Panc1 (cell line): Measurements from ENCODE around the gene MYL3. TPM values are rescaled to one million over a fixed set of nuclear protein-coding genes. Genes with fewer than 3 reads are reported as not detected.

Source experiments
- ATAC-seq: fragments of 200-7000 bp; cut with Tn5 transposase; 2 replicates; pipeline ENCODE4 v1.9.1; 2020; ENCODE audit warnings: mild to moderate bottlenecking, moderate library complexity
- BruUV-seq: library from RNA; stranded (reverse); fragments of 400-500 nt; replicated peaks from 2 replicates; lab custom pipeline; 2021; lab: Mats Ljungman, UMichigan
- CTCF ChIA-PET: fragments of 300-600 bp; sonication (Branson Sonifier 250); formaldehyde crosslinking; loops from one replicate; lab custom pipeline; 2022; ENCODE audit warnings: antibody characterized with exemption; lab: Charles Lee
- POLR2A ChIA-PET: fragments of 300-600 bp; sonication (Branson Sonifier 250); formaldehyde crosslinking; loops from one replicate; lab custom pipeline; 2022; ENCODE audit warnings: antibody characterized with exemption; lab: Charles Lee
- DNase-seq: peaks from one replicate; pipeline ENCODE4 v3.0.0-alpha.2; 2010; ENCODE audit warnings: low read depth, low spot score
- H3K27ac ChIP-seq: 2 replicates; pipeline ENCODE4 v1.5.1; 2011; ENCODE audit warnings: mild to moderate bottlenecking, low read length, inconsistent platforms
- H3K27me3 ChIP-seq: fragments of 200-500 bp; sonication (Bioruptor generic); 2 replicates; pipeline ENCODE4 v1.6.0; 2014; ENCODE audit warnings: low read length, inconsistent platforms; ENCODE audit not compliant: control insufficient read depth, insufficient read depth
- H3K36me3 ChIP-seq: fragments of 200-500 bp; sonication (Bioruptor generic); 2 replicates; pipeline ENCODE4 v1.5.1; 2014; ENCODE audit warnings: inconsistent platforms, mild to moderate bottlenecking, low read length, moderate library complexity; ENCODE audit not compliant: control insufficient read depth, insufficient read depth
- H3K4me1 ChIP-seq: 2 replicates; pipeline ENCODE4 v1.5.1; 2011; ENCODE audit warnings: inconsistent platforms, mild to moderate bottlenecking, low read length, moderate library complexity; ENCODE audit not compliant: control insufficient read depth, insufficient read depth
- H3K4me3 ChIP-seq, 2 experiments: 2 replicates each; pipeline ENCODE4 v1.5.1; 2011 to 2012; ENCODE audit warnings: low read depth in 2 of 2, low read length in 2 of 2, mild to moderate bottlenecking in 2 of 2, inconsistent platforms in 1 of 2, moderate library complexity in 1 of 2
- H3K9me3 ChIP-seq: fragments of 200-500 bp; sonication (Bioruptor generic); 2 replicates; pipeline ENCODE4 v1.5.1; 2014; ENCODE audit warnings: low read depth, mild to moderate bottlenecking, inconsistent platforms, low read length, moderate library complexity; ENCODE audit not compliant: control insufficient read depth, insufficient read depth
- CTCF ChIP-seq: fragments of 450-650 bp; IDR thresholded peaks from 2 replicates; pipeline ENCODE4 v1.5.1; 2017; ENCODE audit warnings: mild to moderate bottlenecking
- POLR2AphosphoS5 ChIP-seq: IDR thresholded peaks from 2 replicates; pipeline ENCODE4 v1.6.1; 2012; ENCODE audit warnings: mild to moderate bottlenecking, low read depth, low read length, moderate library complexity
- REST ChIP-seq, 2 experiments: IDR thresholded peaks; 2 replicates each; pipeline ENCODE4 v1.6.1; 2011 to 2012; ENCODE audit warnings: low read depth in 2 of 2, control low read depth in 1 of 2, low read length in 1 of 2, mild to moderate bottlenecking in 1 of 2, moderate library complexity in 1 of 2; ENCODE audit not compliant: insufficient read depth in 1 of 2
- SIN3A ChIP-seq: IDR thresholded peaks from 2 replicates; pipeline ENCODE4 v1.6.1; 2012; ENCODE audit warnings: low read depth, mild to moderate bottlenecking, low read length, moderate library complexity, borderline replicate concordance; ENCODE audit not compliant: insufficient read depth
- TCF7L2 ChIP-seq: IDR thresholded peaks from 2 replicates; pipeline ENCODE4 v1.6.1; 2011; ENCODE audit warnings: mild to moderate bottlenecking, low read depth, low read length, inconsistent platforms
- in situ Hi-C: cut with HindIII; loops from 2 replicates; pipeline ENCODE4 v1.10.0; 2016; ENCODE audit warnings: low sequenced_read_pairs, low pct_unique_long_range_greater_than_20kb
- intact Hi-C: fragments of 100-400 bp; cut with micrococcal nuclease; formaldehyde crosslinking; loops from one replicate; pipeline ENCODE4 v1.10.0; 2022; ENCODE audit not compliant: unreplicated experiment
- total RNA-seq: library from RNA; stranded (reverse); gene quantifications from one replicate; pipeline ENCODE4 v1.2.1, GENCODE V29; 2021; ENCODE audit not compliant: unreplicated experiment

MYL3 gene
- total RNA-seq, 1 experiment from 2014 or later = not detected

GRCh38 chr3:46888705-46889104, 25.5 kb upstream of the MYL3 start:
- in situ Hi-C loops (no loop called here), intact Hi-C loops (no loop called here)
- BruUV-seq = no TSS peak
- no peaks in the 10 kb centered on the region for H3K9me3 ChIP-seq
- peaks cover 3% of the 10 kb centered on the region; the same call in 1 of the 2 replicates for H3K4me1 ChIP-seq
- DNase-seq = no peak
- CTCF ChIA-PET = no interaction called here
- ATAC-seq = no peak
- no peak for TF ChIP-seq REST (IDR thresholded peaks at IDR 0.05; ENCODE audit: insufficient read depth in 1 of 2, low read depth in 2 of 2, low read length in 1 of 2)
- TF ChIP-seq SIN3A = no peak
- TF ChIP-seq POLR2AphosphoS5 = no peak
- no peak for TF ChIP-seq CTCF
- no peak for TF ChIP-seq TCF7L2
- no peaks in the 10 kb centered on the region for H3K27me3 ChIP-seq
- H3K36me3 ChIP-seq = no peaks in the 10 kb centered on the region
- no peak overlapping the region for H3K27ac ChIP-seq
- no peak overlapping the region for H3K4me3 ChIP-seq
- POLR2A ChIA-PET = no interaction called here

GRCh38 chr3:46887980-46888494, 24.8 kb upstream of the MYL3 start:
- Histone ChIP-seq H3K36me3 (no peaks in the 10 kb centered on the region), H3K4me3 (no peak overlapping the region), H3K27me3 (no peaks in the 10 kb centered on the region), H3K27ac (no peak overlapping the region), H3K4me1 (peaks cover 3% of the 10 kb centered on the region; the same call in 1 of the 2 replicates), H3K9me3 (no peaks in the 10 kb centered on the region)
- POLR2A ChIA-PET = no interaction called here
- BruUV-seq = no TSS peak
- CTCF ChIA-PET = no interaction called here
- DNase-seq = no peak
- intact Hi-C loops = no loop called here
- in situ Hi-C loops = no loop called here
- ATAC-seq = no peak
- TF ChIP-seq SIN3A (no peak), CTCF (no peak), POLR2AphosphoS5 (no peak), TCF7L2 (no peak), REST (IDR thresholded peaks at IDR 0.05; ENCODE audit: insufficient read depth in 1 of 2, low read depth in 2 of 2, low read length in 1 of 2) (no peak)
